GM10266 (cell line): Measurements from ENCODE around the gene ZNF485.

ENCODE experiments used
- DNase-seq: peaks from one replicate; pipeline ENCODE4 v3.0.0; 2012; ENCODE audit errors: extremely low spot score
- CTCF ChIP-seq: IDR thresholded peaks from 2 replicates; pipeline ENCODE4 v1.5.1; 2012; ENCODE audit warnings: mild to moderate bottlenecking, low read depth; ENCODE audit not compliant: control insufficient read depth, insufficient read depth; ENCODE audit errors: missing control alignments

The ZNF485 gene

GRCh38 chr10:43653746-43654145 is 47.5 kb downstream of the ZNF485 start:
- no peak for TF ChIP-seq CTCF
- DNase-seq: no peak

- DNase-seq: no peak
- TF ChIP-seq CTCF: no peak
These were observed 49.1 kb downstream of the ZNF485 start for GRCh38 chr10:43655311-43655710.

- no peak for DNase-seq
- TF ChIP-seq CTCF: no peak
These were observed 52.0 kb downstream of the ZNF485 start for GRCh38 chr10:43658227-43658626.

- DNase-seq: no peak
These were observed 58.8 kb downstream of the ZNF485 start for GRCh38 chr10:43665054-43665453.

GRCh38 chr10:43666552-43666951 is 60.3 kb downstream of the ZNF485 start:
- TF ChIP-seq CTCF: no peak
- no peak for DNase-seq

More at GRCh38 chr10:43665054-43665453, 58.8 kb downstream of the ZNF485 start:
- no peak for TF ChIP-seq CTCF

GRCh38 chr10:43667317-43667731 is 61.1 kb downstream of the ZNF485 start:
- no peak for DNase-seq
- no peak for TF ChIP-seq CTCF
